CD4-positive, alpha-beta T cell treated with Interleukin-10 for 1 hour (primary cell): ENCODE measurements around the gene ABCD3.
A peak's percentile ranks its signal among the peaks of the same experiment; 100 is the strongest.

Experiments used
- DNase-seq: peaks from one replicate; pipeline ENCODE4 v3.0.0-alpha.2; 2020

The ABCD3 gene

GRCh38 chr1:94463765-94464330 is 45.7 kb downstream of the ABCD3 start:
- DNase-seq, result peak; percentile 31

- no peak for DNase-seq
Observed at GRCh38 chr1:94468708-94469107, 50.5 kb downstream of the ABCD3 start.

GRCh38 chr1:94471271-94471670 is 53.1 kb downstream of the ABCD3 start:
- no peak for DNase-seq

- DNase-seq, result no peak
Observed at GRCh38 chr1:94475232-94475631, 57.0 kb downstream of the ABCD3 start.

- no peak for DNase-seq
Observed at GRCh38 chr1:94479682-94480081, 61.5 kb downstream of the ABCD3 start.

- DNase-seq, result peak; percentile 52
Observed at GRCh38 chr1:94481473-94481933, 63.3 kb downstream of the ABCD3 start.

- DNase-seq, result no peak
Observed at GRCh38 chr1:94486990-94487389, 68.8 kb downstream of the ABCD3 start.

- no peak for DNase-seq
Observed at GRCh38 chr1:94490556-94490955, 72.4 kb downstream of the ABCD3 start.

GRCh38 chr1:94496076-94496755 is 78.0 kb downstream of the ABCD3 start:
- no peak for DNase-seq

GRCh38 chr1:94501426-94501825 is 83.2 kb downstream of the ABCD3 start:
- no peak for DNase-seq

- no peak for DNase-seq
Observed at GRCh38 chr1:94501935-94502334, 83.7 kb downstream of the ABCD3 start.

- no peak for DNase-seq
Observed at GRCh38 chr1:94503153-94503552, 85.0 kb downstream of the ABCD3 start.

- DNase-seq, result no peak
Observed at GRCh38 chr1:94504601-94505000, 86.4 kb downstream of the ABCD3 start.

- no peak for DNase-seq
Observed at GRCh38 chr1:94512816-94513215, 94.6 kb downstream of the ABCD3 start.

GRCh38 chr1:94514095-94514727 is 96.0 kb downstream of the ABCD3 start:
- no peak for DNase-seq

- no peak for DNase-seq
Observed at GRCh38 chr1:94515296-94515947, 97.2 kb downstream of the ABCD3 start.

GRCh38 chr1:94519351-94519750 is 101.2 kb downstream of the ABCD3 start:
- no peak for DNase-seq

- no peak for DNase-seq
Observed at GRCh38 chr1:94522304-94522703, 104.1 kb downstream of the ABCD3 start.

GRCh38 chr1:94524531-94524930 is 106.3 kb downstream of the ABCD3 start:
- DNase-seq, result no peak

GRCh38 chr1:94526152-94526980 is 108.2 kb downstream of the ABCD3 start:
- DNase-seq, result no peak

- DNase-seq, result no peak
Observed at GRCh38 chr1:94527447-94528031, 109.3 kb downstream of the ABCD3 start.

GRCh38 chr1:94528299-94528698 is 110.1 kb downstream of the ABCD3 start:
- DNase-seq, result no peak

GRCh38 chr1:94528826-94529225 is 110.6 kb downstream of the ABCD3 start:
- no peak for DNase-seq
